Measurements from ENCODE around the gene DDAH2.

DNA sequence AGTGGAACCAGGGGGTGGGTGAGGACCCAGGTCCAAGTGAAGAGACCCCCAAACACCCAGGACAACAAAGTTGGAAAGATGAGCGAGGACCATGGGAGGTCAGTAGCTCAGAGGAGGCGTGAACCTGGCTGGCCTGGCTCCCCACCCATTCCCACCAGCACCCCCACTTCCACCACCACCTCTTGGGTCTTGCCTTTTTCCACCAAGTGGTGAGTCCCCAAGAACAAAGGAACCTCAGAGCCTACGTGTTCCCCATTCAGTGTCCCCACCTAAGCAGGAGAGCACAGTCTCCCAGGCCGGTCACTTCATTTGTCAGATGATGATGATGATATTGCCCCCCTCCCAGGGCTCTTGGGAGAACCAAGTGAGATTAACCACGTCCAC is 48.6 kb upstream of the DDAH2 start:
- TF ChIP-seq, protein P1, sequence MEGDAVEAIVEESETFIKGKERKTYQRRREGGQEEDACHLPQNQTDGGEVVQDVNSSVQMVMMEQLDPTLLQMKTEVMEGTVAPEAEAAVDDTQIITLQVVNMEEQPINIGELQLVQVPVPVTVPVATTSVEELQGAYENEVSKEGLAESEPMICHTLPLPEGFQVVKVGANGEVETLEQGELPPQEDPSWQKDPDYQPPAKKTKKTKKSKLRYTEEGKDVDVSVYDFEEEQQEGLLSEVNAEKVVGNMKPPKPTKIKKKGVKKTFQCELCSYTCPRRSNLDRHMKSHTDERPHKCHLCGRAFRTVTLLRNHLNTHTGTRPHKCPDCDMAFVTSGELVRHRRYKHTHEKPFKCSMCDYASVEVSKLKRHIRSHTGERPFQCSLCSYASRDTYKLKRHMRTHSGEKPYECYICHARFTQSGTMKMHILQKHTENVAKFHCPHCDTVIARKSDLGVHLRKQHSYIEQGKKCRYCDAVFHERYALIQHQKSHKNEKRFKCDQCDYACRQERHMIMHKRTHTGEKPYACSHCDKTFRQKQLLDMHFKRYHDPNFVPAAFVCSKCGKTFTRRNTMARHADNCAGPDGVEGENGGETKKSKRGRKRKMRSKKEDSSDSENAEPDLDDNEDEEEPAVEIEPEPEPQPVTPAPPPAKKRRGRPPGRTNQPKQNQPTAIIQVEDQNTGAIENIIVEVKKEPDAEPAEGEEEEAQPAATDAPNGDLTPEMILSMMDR (IDR thresholded peaks at IDR 0.05), result no peak
- TF ChIP-seq POLR2AphosphoS5 (IDR thresholded peaks at IDR 0.05; ENCODE audit: insufficient read depth in 1 of 2, low read depth in 1 of 2) (no peak), POLR2A (IDR thresholded peaks at IDR 0.05) (no peak)

Measured in vagina (tissue), 2 donors.